Common myeloid progenitor, CD34-positive (primary cell): ENCODE results near the gene LRP1B.

ENCODE experiments used
- CTCF ChIA-PET: fragments of 350-600 bp; sonication (Branson Sonifier 250); formaldehyde crosslinking; loops from one replicate; lab custom pipeline; 2021; ENCODE audit warnings: antibody characterized with exemption; lab: Charles Lee
- POLR2A ChIA-PET: fragments of 350-600 bp; sonication (Branson Sonifier 250); formaldehyde crosslinking; loops from one replicate; lab custom pipeline; 2021; ENCODE audit warnings: antibody characterized with exemption; lab: Charles Lee
- DNase-seq, 3 donors: peaks; one replicate each; pipeline versions ENCODE4 v3.0.0 to v3.0.0-alpha.2; 2013
- H3K27ac ChIP-seq, 2 experiments: 1 replicate in 1 of 2; 2 replicates in 1 of 2; pipeline ENCODE4 v1.7.0; 2013; ENCODE audit warnings: inconsistent platforms in 2 of 2, low read length in 2 of 2, mild to moderate bottlenecking in 2 of 2, low read depth in 1 of 2, moderate library complexity in 1 of 2; ENCODE audit not compliant: severe bottlenecking in 2 of 2, insufficient read depth in 1 of 2, poor library complexity in 1 of 2
- H3K27me3 ChIP-seq, 5 experiments: replicated peaks in 2 of 5; 1 replicate in 3 of 5; 2 replicates in 2 of 5; pipeline versions ENCODE4 v1.6.1 to v1.7.0; 2013; ENCODE audit warnings: low read length in 4 of 5, mild to moderate bottlenecking in 2 of 5, moderate library complexity in 2 of 5, inconsistent platforms in 1 of 5; ENCODE audit not compliant: insufficient read depth in 5 of 5, control insufficient read depth in 4 of 5
- H3K36me3 ChIP-seq, 4 experiments: 1 replicate in 2 of 4; 2 replicates in 2 of 4; pipeline versions ENCODE4 v1.6.1 to v1.7.0; 2013; ENCODE audit warnings: low read length in 3 of 4, control low read depth in 1 of 4, mild to moderate bottlenecking in 1 of 4; ENCODE audit not compliant: control insufficient read depth in 4 of 4, insufficient read depth in 4 of 4
- H3K4me1 ChIP-seq, 4 experiments: 1 replicate in 3 of 4; 2 replicates in 1 of 4; pipeline versions ENCODE4 v1.6.1 to v1.7.1; 2013; ENCODE audit warnings: low read length in 3 of 4, mild to moderate bottlenecking in 3 of 4, control low read depth in 1 of 4, inconsistent platforms in 1 of 4, moderate library complexity in 1 of 4; ENCODE audit not compliant: control insufficient read depth in 4 of 4, insufficient read depth in 4 of 4; ENCODE audit errors: control extremely low read depth in 1 of 4
- H3K4me3 ChIP-seq, 7 experiments: 1 replicate in 4 of 7; 2 replicates in 3 of 7; pipeline versions ENCODE4 v1.5.1 to v1.7.0; 2013; ENCODE audit warnings: mild to moderate bottlenecking in 7 of 7, low read length in 6 of 7, moderate library complexity in 6 of 7, inconsistent platforms in 2 of 7, low read depth in 2 of 7, control low read depth in 1 of 7; ENCODE audit not compliant: insufficient read depth in 4 of 7, control insufficient read depth in 1 of 7; ENCODE audit errors: extremely low read depth in 1 of 7
- H3K9me3 ChIP-seq, 5 experiments: 1 replicate in 4 of 5; 2 replicates in 1 of 5; pipeline versions ENCODE4 v1.6.1 to v1.7.1; 2013; ENCODE audit warnings: low read length in 4 of 5, mild to moderate bottlenecking in 2 of 5, inconsistent platforms in 1 of 5, low read depth in 1 of 5, moderate library complexity in 1 of 5; ENCODE audit not compliant: control insufficient read depth in 4 of 5, insufficient read depth in 2 of 5; ENCODE audit errors: control extremely low read depth in 1 of 5
- WGBS: methylation state at CpG from one replicate; pipeline ENCODE4 v1.1.5; 2013; ENCODE audit not compliant: insufficient coverage; 5-methylcytosine and 5-hydroxymethylcytosine counted together

LRP1B gene

DNA sequence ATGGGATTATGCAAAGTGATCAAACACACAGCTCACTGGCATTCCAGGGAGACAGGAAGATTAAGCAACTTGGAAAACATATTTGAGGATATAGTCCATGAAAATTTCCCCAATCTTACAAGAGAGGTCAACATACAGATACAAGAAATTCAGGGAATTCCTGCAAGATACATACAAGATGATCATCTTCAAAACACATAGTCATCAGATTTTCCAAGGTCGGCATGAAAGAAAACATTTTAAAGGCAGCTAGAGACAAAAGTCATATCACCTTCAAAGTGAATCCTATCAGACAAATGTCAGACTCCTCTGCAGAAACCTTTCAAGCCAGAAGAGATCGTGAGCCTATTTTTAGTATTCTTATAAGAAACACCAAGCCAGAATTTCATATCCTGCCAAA is 1188.5 kb downstream of the LRP1B start:
- no peaks in the 10 kb centered on the region for H3K27me3 ChIP-seq
- H3K4me3 ChIP-seq = no peak overlapping the region
- DNase-seq = no peak
- no peaks in the 10 kb centered on the region for H3K4me1 ChIP-seq
- no peak overlapping the region for H3K27ac ChIP-seq
- ChIA-PET POLR2A (no interaction called here), CTCF (no interaction called here)
- H3K9me3 ChIP-seq = peaks cover 0 to 1% (median 0%) of the 10 kb centered on the region in 5 experiments
- H3K36me3 ChIP-seq = no peaks in the 10 kb centered on the region
- 100% methylated on average over 1 of the region's 2 CpGs for WGBS

DNA sequence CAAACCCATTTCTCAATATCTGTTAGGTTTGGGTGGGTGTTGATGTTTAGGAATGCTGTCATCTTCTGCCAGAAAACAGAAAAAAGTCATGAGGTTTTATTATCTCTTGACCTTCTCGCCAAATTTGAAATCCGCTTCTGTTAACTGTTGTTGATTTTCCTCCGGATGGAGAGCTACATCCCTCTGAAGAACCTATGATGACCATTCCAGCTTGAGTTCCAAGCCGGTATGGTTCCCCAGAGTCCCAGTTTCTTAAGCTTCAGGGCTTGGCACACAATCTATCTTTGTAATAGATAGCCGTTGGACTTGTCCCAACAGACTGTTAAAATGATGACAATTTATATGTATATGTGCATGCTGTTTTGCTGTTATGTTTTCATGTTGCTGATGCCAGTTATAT is 1201.0 kb downstream of the LRP1B start:
- H3K27me3 ChIP-seq = no peaks in the 10 kb centered on the region
- no peak overlapping the region for H3K4me3 ChIP-seq
- no peak overlapping the region for H3K27ac ChIP-seq
- peaks cover 0 to 2% (median 0%) of the 10 kb centered on the region in 5 experiments for H3K9me3 ChIP-seq
- ChIA-PET CTCF (no interaction called here), POLR2A (no interaction called here)
- DNase-seq = no peak
- no peaks in the 10 kb centered on the region for H3K4me1 ChIP-seq
- H3K36me3 ChIP-seq = no peaks in the 10 kb centered on the region
- WGBS = 98% methylated on average over 4 of the region's 5 CpGs

DNA sequence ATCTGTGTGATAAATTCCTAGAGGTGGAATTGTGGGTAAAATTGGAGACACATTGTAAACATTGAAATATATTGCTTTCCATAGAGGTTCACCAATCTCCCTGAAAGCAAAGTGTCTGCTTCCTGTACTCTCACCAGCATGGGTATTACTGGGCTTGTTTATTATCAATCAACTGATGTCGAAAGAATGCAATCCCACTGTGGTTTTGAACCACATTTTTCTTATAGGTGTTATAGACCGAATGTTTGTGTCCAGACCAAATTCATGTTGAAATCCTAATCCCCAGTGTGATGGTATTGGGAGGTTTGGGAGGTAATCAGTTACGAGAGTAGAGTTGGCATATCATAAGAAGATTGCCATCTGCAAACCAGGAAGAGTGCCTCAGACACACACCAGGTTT is 1212.4 kb downstream of the LRP1B start:
- DNase-seq = no peak
- H3K36me3 ChIP-seq = no peaks in the 10 kb centered on the region
- no peaks in the 10 kb centered on the region for H3K27me3 ChIP-seq
- H3K4me3 ChIP-seq = no peak overlapping the region
- H3K27ac ChIP-seq = no peak overlapping the region
- WGBS = 100% methylated on average over 2 of the region's 3 CpGs
- H3K9me3 ChIP-seq = no peaks in the 10 kb centered on the region
- CTCF ChIA-PET = no interaction called here
- no peaks in the 10 kb centered on the region for H3K4me1 ChIP-seq
- POLR2A ChIA-PET = no interaction called here

DNA sequence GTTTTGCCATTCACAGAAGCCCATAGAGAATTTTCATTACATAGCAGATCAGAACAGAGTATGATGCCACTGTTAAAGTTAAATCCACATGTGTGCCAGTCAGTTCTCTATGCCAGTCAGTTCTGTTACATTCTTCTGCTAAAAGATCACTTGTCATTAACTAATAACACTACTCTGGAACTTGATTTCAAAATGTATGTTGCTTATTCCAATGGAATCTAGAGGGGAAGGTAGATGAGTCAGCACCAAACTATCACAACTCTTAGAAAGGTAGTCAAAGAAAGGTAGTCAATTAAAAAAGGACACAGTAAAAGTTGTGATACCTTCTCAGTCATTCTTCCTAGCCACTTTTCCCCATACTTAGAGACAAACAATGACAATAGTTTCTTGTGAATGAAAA is 1214.4 kb downstream of the LRP1B start:
- CTCF ChIA-PET = no interaction called here
- H3K27me3 ChIP-seq = no peaks in the 10 kb centered on the region
- POLR2A ChIA-PET = no interaction called here
- no peaks in the 10 kb centered on the region for H3K4me1 ChIP-seq
- no peak overlapping the region for H3K27ac ChIP-seq
- H3K4me3 ChIP-seq = no peak overlapping the region
- no peak for DNase-seq
- no peaks in the 10 kb centered on the region for H3K9me3 ChIP-seq
- no peaks in the 10 kb centered on the region for H3K36me3 ChIP-seq

DNA sequence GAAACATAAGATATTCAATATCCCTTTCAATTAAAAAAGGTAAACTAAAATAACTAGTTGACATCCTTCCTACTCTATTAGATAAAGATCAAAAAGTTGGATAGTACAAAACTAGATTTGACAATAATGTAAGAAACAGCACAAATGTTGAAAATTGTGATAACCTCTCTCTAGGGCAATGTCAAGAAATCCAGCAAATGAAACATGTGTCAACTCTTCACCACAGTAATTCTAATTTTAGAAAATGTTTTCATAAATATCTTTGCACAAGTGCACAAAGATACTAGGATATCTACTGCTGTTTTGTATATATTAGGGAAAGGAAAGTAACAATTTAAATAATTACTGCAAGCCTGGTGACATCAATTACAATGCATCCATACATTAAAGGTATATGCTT is 1220.1 kb downstream of the LRP1B start:
- H3K27ac ChIP-seq = no peak overlapping the region
- ChIA-PET POLR2A (no interaction called here), CTCF (no interaction called here)
- H3K36me3 ChIP-seq = no peaks in the 10 kb centered on the region
- no peaks in the 10 kb centered on the region for H3K4me1 ChIP-seq
- H3K4me3 ChIP-seq = no peak overlapping the region
- no peaks in the 10 kb centered on the region for H3K9me3 ChIP-seq
- no peaks in the 10 kb centered on the region for H3K27me3 ChIP-seq
- DNase-seq = no peak

DNA sequence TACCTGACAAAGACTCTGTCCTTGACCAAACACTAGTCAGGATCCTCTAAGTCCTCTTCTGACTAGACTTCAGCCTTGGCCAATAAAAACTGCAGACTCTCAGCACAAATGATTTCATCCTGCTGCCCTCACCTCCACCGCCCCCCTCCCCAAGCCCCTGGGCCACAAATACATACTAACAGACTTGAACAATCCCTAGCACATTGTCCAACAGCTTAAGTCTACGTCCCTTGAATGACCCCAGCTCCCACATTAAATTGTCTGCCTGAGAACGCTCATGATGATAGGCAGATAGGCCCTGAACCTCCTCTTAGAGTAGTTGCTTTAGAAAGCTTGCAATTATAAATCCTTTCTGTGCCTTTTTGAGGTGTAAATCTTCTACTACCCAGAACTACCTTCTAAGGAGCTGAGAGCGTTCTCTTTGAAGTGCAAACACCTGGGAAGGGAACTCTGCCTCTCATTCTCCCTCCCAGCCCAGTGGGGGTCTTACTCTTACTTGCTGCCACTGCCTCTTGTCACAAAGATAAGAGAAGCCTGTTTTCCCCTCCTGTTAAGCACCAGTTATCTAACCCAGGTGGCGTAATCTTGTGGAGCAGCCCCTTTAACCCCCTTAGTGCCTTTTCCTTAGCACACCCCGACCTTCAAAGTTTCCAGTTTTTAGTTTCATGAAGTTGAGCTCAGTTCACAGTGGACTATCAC is 1225.6 kb downstream of the LRP1B start:
- CTCF ChIA-PET = no interaction called here
- Histone ChIP-seq H3K27ac (no peak overlapping the region), H3K4me1 (no peaks in the 10 kb centered on the region), H3K27me3 (no peaks in the 10 kb centered on the region), H3K9me3 (no peaks in the 10 kb centered on the region), H3K36me3 (no peaks in the 10 kb centered on the region), H3K4me3 (no peak overlapping the region)
- 92% methylated on average over 4 of the region's 6 CpGs for WGBS
- no peak for DNase-seq
- POLR2A ChIA-PET = no interaction called here

DNA sequence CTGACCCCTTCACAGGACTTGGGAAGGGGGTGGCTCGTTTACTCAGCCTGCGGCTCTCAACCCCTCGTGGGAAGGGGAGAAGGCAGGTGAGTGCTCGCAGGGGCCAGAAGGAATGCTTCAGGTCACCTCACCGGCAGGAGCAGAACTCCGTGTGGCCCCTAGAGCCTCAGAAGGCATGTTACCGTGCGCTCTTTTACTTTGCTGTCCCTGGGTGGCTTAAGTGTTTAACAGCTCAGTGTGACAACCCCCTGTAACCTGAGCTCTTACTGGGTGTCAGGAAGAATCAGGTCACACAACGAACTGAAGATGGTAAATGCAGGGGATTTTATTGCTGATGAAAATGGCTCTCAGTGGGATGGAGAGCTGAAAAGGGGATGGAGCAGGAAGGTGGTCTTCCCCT is 1235.4 kb downstream of the LRP1B start:
- DNase-seq = no peak
- no peaks in the 10 kb centered on the region for H3K4me1 ChIP-seq
- no peaks in the 10 kb centered on the region for H3K9me3 ChIP-seq
- no peaks in the 10 kb centered on the region for H3K27me3 ChIP-seq
- no peaks in the 10 kb centered on the region for H3K36me3 ChIP-seq
- CTCF ChIA-PET = no interaction called here
- H3K4me3 ChIP-seq = no peak overlapping the region
- POLR2A ChIA-PET = no interaction called here
- 96% methylated on average over 9 of the region's 9 CpGs for WGBS
- no peak overlapping the region for H3K27ac ChIP-seq
